ENCODE measurements around the gene PTPRG. TPM values are rescaled to one million over a fixed set of nuclear protein-coding genes. Genes with fewer than 3 reads are reported as not detected.

Gene PTPRG
- total and polyA plus RNA-seq, 2 donors (not counting 3 experiments of a cell fraction or from before 2014, with no cell fraction given): 8.9 to 39.1 TPM

GRCh38 chr3:61608072-61608471, 46.7 kb downstream of the PTPRG start:
- Histone ChIP-seq H3K27ac (ENCODE audit: insufficient read depth, low read depth, low read length) (no peak overlapping the region), H4K20me1 (replicated peaks; ENCODE audit: control insufficient read depth, extremely low read depth, insufficient read depth, low read length) (no peaks in the 10 kb centered on the region), H3K27me3 (ENCODE audit: control insufficient read depth in 2 of 2, insufficient read depth in 2 of 2, low read length in 2 of 2) (no peaks in the 10 kb centered on the region), H3K9me1 (replicated peaks; ENCODE audit: control insufficient read depth, extremely low read depth, insufficient read depth, low read length) (no peaks in the 10 kb centered on the region), H2AFZ (ENCODE audit: low read depth, low read length) (no peak overlapping the region), H3K79me2 (ENCODE audit: control insufficient read depth, insufficient read depth, low read length) (no peaks in the 10 kb centered on the region), H3K36me3 (ENCODE audit: control insufficient read depth in 2 of 2, extremely low read depth in 1 of 2, insufficient read depth in 2 of 2, low read length in 2 of 2) (no peaks in the 10 kb centered on the region), H3K9me3 (replicated peaks; ENCODE audit: control insufficient read depth, insufficient read depth, low read length) (no peaks in the 10 kb centered on the region), H3K4me2 (ENCODE audit: insufficient read depth, low read length) (no peak overlapping the region), H3K4me1 (ENCODE audit: control insufficient read depth, extremely low read depth, insufficient read depth, low read length) (no peaks in the 10 kb centered on the region), H3K9ac (replicated peaks; ENCODE audit: extremely low read depth, insufficient read depth, low read length) (no peak overlapping the region), H3K4me3 (replicated peaks in 1 of 3; ENCODE audit: insufficient read depth in 1 of 3, low read depth in 1 of 3, low read length in 3 of 3) (no peak overlapping the region)
- TF ChIP-seq POLR2A (IDR thresholded peaks at IDR 0.05; ENCODE audit: low read depth, low read length) (no peak), FOS (IDR thresholded peaks at IDR 0.05; ENCODE audit: borderline replicate concordance, insufficient read depth, low read length) (no peak), EZH2 (IDR thresholded peaks at IDR 0.05; ENCODE audit: borderline replicate concordance, low read depth, low read length, severe bottlenecking) (no peak), GATA2 (IDR thresholded peaks at IDR 0.05; ENCODE audit: insufficient read depth, insufficient read length, low read depth, low read length) (no peak), MYC (IDR thresholded peaks at IDR 0.05; ENCODE audit: low read depth, low read length) (no peak)
- TF ChIP-seq, protein P1, sequence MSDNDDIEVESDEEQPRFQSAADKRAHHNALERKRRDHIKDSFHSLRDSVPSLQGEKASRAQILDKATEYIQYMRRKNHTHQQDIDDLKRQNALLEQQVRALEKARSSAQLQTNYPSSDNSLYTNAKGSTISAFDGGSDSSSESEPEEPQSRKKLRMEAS (IDR thresholded peaks at IDR 0.05; ENCODE audit: insufficient read depth, insufficient read length): no peak
- TF ChIP-seq, protein P2, sequence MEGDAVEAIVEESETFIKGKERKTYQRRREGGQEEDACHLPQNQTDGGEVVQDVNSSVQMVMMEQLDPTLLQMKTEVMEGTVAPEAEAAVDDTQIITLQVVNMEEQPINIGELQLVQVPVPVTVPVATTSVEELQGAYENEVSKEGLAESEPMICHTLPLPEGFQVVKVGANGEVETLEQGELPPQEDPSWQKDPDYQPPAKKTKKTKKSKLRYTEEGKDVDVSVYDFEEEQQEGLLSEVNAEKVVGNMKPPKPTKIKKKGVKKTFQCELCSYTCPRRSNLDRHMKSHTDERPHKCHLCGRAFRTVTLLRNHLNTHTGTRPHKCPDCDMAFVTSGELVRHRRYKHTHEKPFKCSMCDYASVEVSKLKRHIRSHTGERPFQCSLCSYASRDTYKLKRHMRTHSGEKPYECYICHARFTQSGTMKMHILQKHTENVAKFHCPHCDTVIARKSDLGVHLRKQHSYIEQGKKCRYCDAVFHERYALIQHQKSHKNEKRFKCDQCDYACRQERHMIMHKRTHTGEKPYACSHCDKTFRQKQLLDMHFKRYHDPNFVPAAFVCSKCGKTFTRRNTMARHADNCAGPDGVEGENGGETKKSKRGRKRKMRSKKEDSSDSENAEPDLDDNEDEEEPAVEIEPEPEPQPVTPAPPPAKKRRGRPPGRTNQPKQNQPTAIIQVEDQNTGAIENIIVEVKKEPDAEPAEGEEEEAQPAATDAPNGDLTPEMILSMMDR (IDR thresholded peaks at IDR 0.05; ENCODE audit: extremely low read depth in 1 of 2, insufficient read depth in 1 of 2, low read depth in 1 of 2, low read length in 2 of 2): no peak
- intact Hi-C loops (cut with micrococcal nuclease) (no loop called here), dilution Hi-C loops (cut with MboI; ENCODE audit: extremely low pct_ligation_motif_present, low sequenced_read_pairs) (no loop called here)
- ChIA-PET CTCF (interaction anchor here (0.7 to 0.8 kb wide), 2 partner anchors 44 to 579 kb away, joined by 3 read pairs; no protein-coding TSS in a partner anchor), POLR2A (no interaction called here)
- no TSS peak for BruUV-seq (replicated peaks)
- DNase-seq (ENCODE audit: low read depth, low spot score): no peak
- FAIRE-seq: no peak
